Activated CD4-positive, alpha-beta T cell treated with anti-CD3 and anti-CD28 coated beads for 1 hour (primary cell): ENCODE measurements around the gene MREG.
"Not testable (repeated sequence)": the region's sequence is repeated elsewhere in the genome, so short reads cannot be mapped to it uniquely, and the experiment has no call there.

Source experiments
- DNase-seq: peaks from one replicate; pipeline ENCODE4 v3.0.0-alpha.2; 2020

The MREG gene

GRCh38 chr2:216018709-216019108 lies 5.4 kb upstream of the MREG start:
- DNase-seq: no peak

GRCh38 chr2:216017365-216017764 lies 4.0 kb upstream of the MREG start:
- DNase-seq: no peak

- DNase-seq: no peak
Observed at GRCh38 chr2:216016581-216016980, 3.2 kb upstream of the MREG start.

GRCh38 chr2:216015722-216016464 lies 2.5 kb upstream of the MREG start:
- DNase-seq: no peak

- DNase-seq: no peak
Observed at GRCh38 chr2:216014986-216015385, 1.6 kb upstream of the MREG start.

- DNase-seq: no peak
Observed at GRCh38 chr2:216014006-216014405, 655 bp upstream of the MREG start.

GRCh38 chr2:216012830-216013079 lies 596 bp downstream of the MREG start:
- DNase-seq: no peak

- DNase-seq: no peak
Observed at GRCh38 chr2:216012133-216012829, 1.1 kb downstream of the MREG start.

- not testable (repeated sequence) for DNase-seq
Observed at GRCh38 chr2:216009215-216009614, 4.1 kb downstream of the MREG start.

- DNase-seq: no peak
Observed at GRCh38 chr2:216008387-216008786, 5.0 kb downstream of the MREG start.

GRCh38 chr2:216006164-216006663 lies 7.1 kb downstream of the MREG start:
- DNase-seq: no peak

GRCh38 chr2:216004697-216005283 lies 8.6 kb downstream of the MREG start:
- DNase-seq: no peak

- no peak for DNase-seq
Observed at GRCh38 chr2:216003876-216004696, 9.3 kb downstream of the MREG start.

GRCh38 chr2:216002693-216003092 lies 10.7 kb downstream of the MREG start:
- DNase-seq: no peak

GRCh38 chr2:216002101-216002678 lies 11.2 kb downstream of the MREG start:
- no peak for DNase-seq

- no peak for DNase-seq
Observed at GRCh38 chr2:216001216-216002100, 11.9 kb downstream of the MREG start.

GRCh38 chr2:215998636-215999035 lies 14.7 kb downstream of the MREG start:
- no peak for DNase-seq

GRCh38 chr2:215997219-215997618 lies 16.1 kb downstream of the MREG start:
- DNase-seq: no peak

- no peak for DNase-seq
Observed at GRCh38 chr2:215994911-215995310, 18.4 kb downstream of the MREG start.

- not testable (repeated sequence) for DNase-seq
Observed at GRCh38 chr2:215988556-215989207, 24.7 kb downstream of the MREG start.

- DNase-seq: no peak
Observed at GRCh38 chr2:215985257-215985656, 28.1 kb downstream of the MREG start.
